Stomach smooth muscle (tissue), 2 donors: Measurements from ENCODE around the gene ZMYM5.
"Not testable (repeated sequence)": the region's sequence is repeated elsewhere in the genome, so short reads cannot be mapped to it uniquely, and the experiment has no call there.

ENCODE experiments used
- H3K27ac ChIP-seq: one replicate; pipeline ENCODE4 v1.7.0; 2013; ENCODE audit warnings: mild to moderate bottlenecking, low read length, inconsistent platforms
- H3K27me3 ChIP-seq, 2 donors: one replicate each; pipeline ENCODE4 v1.7.0; 2013; ENCODE audit warnings: low read length in 2 of 2; ENCODE audit not compliant: insufficient read depth in 2 of 2, control insufficient read depth in 1 of 2
- H3K36me3 ChIP-seq, 2 donors: one replicate each; pipeline ENCODE4 v1.7.0; 2013; ENCODE audit warnings: low read length in 2 of 2; ENCODE audit not compliant: control insufficient read depth in 2 of 2, insufficient read depth in 2 of 2
- H3K4me1 ChIP-seq: one replicate; pipeline ENCODE4 v1.7.0; 2013; ENCODE audit warnings: low read length; ENCODE audit not compliant: control insufficient read depth, insufficient read depth
- H3K4me3 ChIP-seq, 2 donors: one replicate each; pipeline ENCODE4 v1.7.0; 2013; ENCODE audit warnings: low read length in 2 of 2
- H3K9ac ChIP-seq, 2 donors: one replicate each; pipeline ENCODE4 v1.7.0; 2013; ENCODE audit warnings: low read length in 2 of 2, mild to moderate bottlenecking in 1 of 2
- H3K9me3 ChIP-seq, 2 donors: one replicate each; pipeline ENCODE4 v1.7.0; 2013; ENCODE audit warnings: low read length in 2 of 2; ENCODE audit not compliant: control insufficient read depth in 2 of 2
- donor health status: healthy.
- donor health status: Pancreatic carcinoma.

The ZMYM5 gene

DNA sequence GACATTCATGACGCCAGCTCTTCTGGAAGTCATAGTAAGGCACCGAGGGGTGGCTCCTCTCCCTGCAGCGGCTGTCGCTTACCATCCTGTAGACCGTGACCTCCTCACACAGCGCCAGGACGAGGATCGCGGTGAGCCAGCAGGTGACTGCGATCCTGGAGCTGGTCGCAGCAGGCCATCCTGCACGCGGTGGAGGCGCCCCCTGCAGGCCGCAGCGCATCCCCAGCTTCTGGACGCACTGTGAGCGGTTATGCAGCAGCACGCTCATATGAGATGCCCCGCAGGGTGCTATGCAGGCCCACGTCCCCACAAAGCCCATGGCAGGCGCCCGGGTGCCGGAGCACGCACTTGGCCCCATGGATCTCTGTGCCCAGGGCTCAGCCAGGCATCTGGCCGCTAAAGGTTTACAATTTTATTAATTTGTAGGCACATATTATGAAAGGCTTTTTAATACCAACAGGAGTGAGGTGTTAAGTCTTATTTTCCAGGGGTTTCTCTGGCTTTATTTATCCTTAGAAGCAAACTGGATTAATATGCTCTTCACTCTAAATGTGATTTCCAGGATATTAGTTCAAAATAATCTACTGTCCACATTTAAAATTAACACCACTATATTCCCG, 45.1 kb downstream of the ZMYM5 start:
- Histone ChIP-seq H3K4me3 (no peak overlapping the region), H3K9me3 (no peaks in the 10 kb centered on the region), H3K27me3 (no peaks in the 10 kb centered on the region), H3K9ac (no peak overlapping the region), H3K4me1 (no peaks in the 10 kb centered on the region), H3K36me3 (peaks cover 5 to 7% of the 10 kb centered on the region in 2 donors), H3K27ac (no peak overlapping the region)

GRCh38 chr13:19817510-19818158, 45.8 kb downstream of the ZMYM5 start:
- no peak overlapping the region for H3K9ac ChIP-seq
- no peak overlapping the region for H3K4me3 ChIP-seq
- peaks cover 5 to 7% of the 10 kb centered on the region in 2 donors for H3K36me3 ChIP-seq
- no peaks in the 10 kb centered on the region for H3K9me3 ChIP-seq
- no peaks in the 10 kb centered on the region for H3K27me3 ChIP-seq
- no peaks in the 10 kb centered on the region for H3K4me1 ChIP-seq
- no peak overlapping the region for H3K27ac ChIP-seq

GRCh38 chr13:19817106-19817505, 46.3 kb downstream of the ZMYM5 start:
- Histone ChIP-seq H3K4me3 (no peak overlapping the region), H3K4me1 (no peaks in the 10 kb centered on the region), H3K9me3 (no peaks in the 10 kb centered on the region), H3K27ac (no peak overlapping the region), H3K36me3 (peaks cover 5 to 7% of the 10 kb centered on the region in 2 donors), H3K27me3 (no peaks in the 10 kb centered on the region), H3K9ac (no peak overlapping the region)

DNA sequence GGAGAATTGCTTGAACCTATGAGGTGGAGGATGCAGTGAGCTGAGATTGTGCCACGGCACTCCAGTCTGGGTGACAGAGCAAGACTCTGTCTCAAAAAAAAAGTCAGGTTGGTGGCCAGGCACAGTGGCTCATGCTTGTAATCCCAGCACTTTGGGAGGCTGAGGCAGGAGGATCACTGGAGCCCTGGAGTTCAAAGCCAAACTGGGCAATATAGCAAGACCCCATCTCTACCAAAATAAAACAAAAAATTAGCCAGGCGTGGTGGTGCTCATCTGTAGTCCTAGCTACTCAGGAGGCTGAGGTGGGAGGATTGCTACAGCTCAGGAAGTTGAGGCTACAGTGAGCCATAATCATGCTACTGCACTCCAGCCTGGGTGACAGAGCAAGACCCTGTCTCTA, 47.6 kb downstream of the ZMYM5 start:
- not testable (repeated sequence) for H3K27ac ChIP-seq, H3K4me3 ChIP-seq, H3K36me3 ChIP-seq, H3K27me3 ChIP-seq, H3K4me1 ChIP-seq, H3K9me3 ChIP-seq, H3K9ac ChIP-seq

GRCh38 chr13:19810996-19811881, 52.2 kb downstream of the ZMYM5 start:
- no peaks in the 10 kb centered on the region for H3K4me1 ChIP-seq
- H3K36me3 ChIP-seq: no peaks in the 10 kb centered on the region
- H3K4me3 ChIP-seq: no peak overlapping the region
- no peaks in the 10 kb centered on the region for H3K9me3 ChIP-seq
- no peak overlapping the region for H3K27ac ChIP-seq
- H3K9ac ChIP-seq: no peak overlapping the region
- H3K27me3 ChIP-seq: no peaks in the 10 kb centered on the region

DNA sequence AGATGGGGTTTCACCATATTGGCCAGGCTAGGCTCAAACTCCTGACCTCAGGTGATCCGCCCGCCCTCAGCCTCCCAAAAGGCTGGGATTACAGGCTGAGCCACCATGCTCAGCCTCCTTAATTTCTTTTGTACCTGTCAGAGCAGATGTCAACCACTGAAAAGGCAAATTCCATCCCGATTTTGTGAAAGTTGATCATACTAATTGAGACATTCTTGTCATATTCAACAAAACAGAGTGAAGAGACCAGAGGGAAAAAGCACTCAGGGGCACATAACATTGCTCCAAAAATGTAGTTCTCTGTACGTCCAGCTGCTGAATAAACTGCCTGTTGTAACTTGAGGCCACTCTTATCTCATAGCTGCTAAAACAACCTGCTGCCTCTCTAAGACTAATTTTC, 53.3 kb downstream of the ZMYM5 start:
- Histone ChIP-seq H3K27me3 (no peaks in the 10 kb centered on the region), H3K27ac (no peak overlapping the region), H3K9me3 (no peaks in the 10 kb centered on the region), H3K4me3 (no peak overlapping the region), H3K4me1 (no peaks in the 10 kb centered on the region), H3K36me3 (no peaks in the 10 kb centered on the region), H3K9ac (no peak overlapping the region)

DNA sequence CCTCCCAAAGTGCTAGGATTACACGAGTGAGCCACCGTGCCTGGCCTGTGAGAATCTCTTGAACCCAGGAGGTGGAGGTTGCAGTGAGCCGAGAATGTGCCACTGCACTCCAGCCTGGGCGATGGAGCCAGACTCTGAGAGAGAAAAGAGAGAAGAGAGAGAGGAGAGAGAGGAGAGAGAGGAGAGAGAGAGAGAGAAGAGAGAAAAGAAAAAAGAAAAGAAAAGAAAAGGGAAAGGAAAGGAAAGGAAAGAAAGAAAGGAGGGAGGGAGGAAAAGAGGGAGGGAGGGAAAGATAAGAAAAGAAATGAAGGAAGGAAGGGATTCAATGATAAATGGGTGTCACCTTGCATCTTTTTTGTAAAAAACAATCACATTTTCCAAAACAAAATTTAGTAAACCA, 57.7 kb downstream of the ZMYM5 start:
- Histone ChIP-seq H3K9me3 (no peaks in the 10 kb centered on the region), H3K27me3 (no peaks in the 10 kb centered on the region), H3K27ac (no peak overlapping the region), H3K36me3 (no peaks in the 10 kb centered on the region), H3K4me3 (no peak overlapping the region), H3K4me1 (no peaks in the 10 kb centered on the region), H3K9ac (no peak overlapping the region)

DNA sequence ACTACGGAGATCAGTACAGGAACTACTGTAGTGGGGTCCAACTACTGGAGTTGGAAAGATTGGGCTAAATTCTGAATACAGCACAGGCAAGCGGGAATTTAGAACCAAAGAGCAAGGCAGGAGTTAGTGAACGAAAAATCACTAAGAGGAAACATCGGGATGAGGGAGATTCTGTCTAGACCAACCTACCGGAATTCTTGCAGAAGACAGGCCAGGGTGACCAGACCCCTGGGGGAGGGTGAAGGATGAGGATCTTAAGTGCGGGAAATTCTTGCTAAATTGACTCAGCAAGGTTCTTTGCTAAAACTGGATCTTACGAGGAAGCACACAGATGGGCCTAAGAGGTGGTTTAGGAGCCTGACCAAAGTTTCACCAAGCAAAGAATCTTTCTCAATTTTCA, 67.5 kb downstream of the ZMYM5 start:
- H3K4me1 ChIP-seq: no peaks in the 10 kb centered on the region
- H3K4me3 ChIP-seq: no peak overlapping the region
- H3K36me3 ChIP-seq: no peaks in the 10 kb centered on the region
- no peaks in the 10 kb centered on the region for H3K27me3 ChIP-seq
- no peaks in the 10 kb centered on the region for H3K9me3 ChIP-seq
- no peak overlapping the region for H3K9ac ChIP-seq
- no peak overlapping the region for H3K27ac ChIP-seq

DNA sequence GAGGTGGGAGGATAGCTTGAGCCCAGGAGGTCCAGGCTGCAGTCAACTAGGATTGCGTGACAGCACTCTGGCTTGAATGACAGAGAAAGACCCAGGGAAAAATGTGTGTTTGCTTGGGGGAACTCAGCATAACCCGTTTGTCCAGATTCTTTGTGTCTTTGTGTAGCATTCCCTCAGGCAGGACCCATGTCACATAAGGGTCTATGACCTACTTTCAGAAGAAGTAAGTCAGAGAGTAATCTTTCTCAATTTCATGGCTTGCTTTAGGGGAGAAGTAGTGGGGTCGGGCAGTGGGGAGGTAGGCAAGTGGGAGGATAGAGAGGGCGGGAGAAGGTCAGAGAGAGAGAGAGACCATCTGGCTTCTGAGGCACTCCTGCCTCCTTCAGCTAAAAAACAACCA, 68.8 kb downstream of the ZMYM5 start:
- H3K4me3 ChIP-seq: no peak overlapping the region
- H3K36me3 ChIP-seq: no peaks in the 10 kb centered on the region
- H3K9ac ChIP-seq: no peak overlapping the region
- no peaks in the 10 kb centered on the region for H3K27me3 ChIP-seq
- no peaks in the 10 kb centered on the region for H3K4me1 ChIP-seq
- H3K27ac ChIP-seq: no peak overlapping the region
- no peaks in the 10 kb centered on the region for H3K9me3 ChIP-seq

GRCh38 chr13:19791953-19792537, 71.4 kb downstream of the ZMYM5 start:
- no peaks in the 10 kb centered on the region for H3K36me3 ChIP-seq
- H3K4me1 ChIP-seq: no peaks in the 10 kb centered on the region

More at GRCh38 chr13:19791953-19792537, 71.4 kb downstream of the ZMYM5 start:
- Histone ChIP-seq H3K27me3 (no peaks in the 10 kb centered on the region), H3K9ac (no peak overlapping the region), H3K27ac (no peak overlapping the region), H3K9me3 (no peaks in the 10 kb centered on the region), H3K4me3 (no peak overlapping the region)
